ENCODE results near the gene MNT.
"Not testable (repeated sequence)": the region's sequence is repeated elsewhere in the genome, so short reads cannot be mapped to it uniquely, and the experiment has no call there.

Gene MNT, protein sequence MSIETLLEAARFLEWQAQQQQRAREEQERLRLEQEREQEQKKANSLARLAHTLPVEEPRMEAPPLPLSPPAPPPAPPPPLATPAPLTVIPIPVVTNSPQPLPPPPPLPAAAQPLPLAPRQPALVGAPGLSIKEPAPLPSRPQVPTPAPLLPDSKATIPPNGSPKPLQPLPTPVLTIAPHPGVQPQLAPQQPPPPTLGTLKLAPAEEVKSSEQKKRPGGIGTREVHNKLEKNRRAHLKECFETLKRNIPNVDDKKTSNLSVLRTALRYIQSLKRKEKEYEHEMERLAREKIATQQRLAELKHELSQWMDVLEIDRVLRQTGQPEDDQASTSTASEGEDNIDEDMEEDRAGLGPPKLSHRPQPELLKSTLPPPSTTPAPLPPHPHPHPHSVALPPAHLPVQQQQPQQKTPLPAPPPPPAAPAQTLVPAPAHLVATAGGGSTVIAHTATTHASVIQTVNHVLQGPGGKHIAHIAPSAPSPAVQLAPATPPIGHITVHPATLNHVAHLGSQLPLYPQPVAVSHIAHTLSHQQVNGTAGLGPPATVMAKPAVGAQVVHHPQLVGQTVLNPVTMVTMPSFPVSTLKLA

GRCh38 chr17:2400877-2401425, at the start of gene MNT:
Gene MNT (minus strand): TSS chr17:2401060. CDS start chr17:2400712, 348 bp downstream.
- peak; percentile 92 for DNase-seq (ENCODE audit: low spot score)

- DNase-seq (ENCODE audit: low spot score) = peak; percentile 71
Observed at GRCh38 chr17:2450016-2450650, 49.3 kb upstream of the MNT start.

- peak; percentile 85 for DNase-seq (ENCODE audit: low spot score)
Observed at GRCh38 chr17:2449486-2449885, 48.6 kb upstream of the MNT start.

GRCh38 chr17:2447479-2447878, 46.6 kb upstream of the MNT start:
- not testable (repeated sequence) for DNase-seq (ENCODE audit: low spot score)

DNA sequence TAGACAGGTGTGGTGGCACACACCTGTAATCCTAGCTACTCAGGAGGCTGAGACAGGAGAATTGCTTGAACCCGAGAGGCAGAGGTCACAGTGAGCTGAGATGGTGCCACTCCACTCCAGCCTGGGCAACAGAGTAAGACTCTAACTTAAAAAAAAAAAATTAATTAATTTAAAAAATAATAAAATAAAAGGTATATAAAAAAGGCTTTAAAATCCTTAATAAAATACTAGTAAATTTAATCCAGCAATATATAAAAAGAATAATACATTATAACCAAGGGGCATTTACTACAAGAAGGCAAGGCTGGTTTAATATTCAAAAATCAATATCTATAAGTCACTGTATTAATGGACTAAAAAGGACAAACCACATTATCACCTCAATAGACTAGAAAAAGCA, 44.8 kb upstream of the MNT start:
- no peak for DNase-seq (ENCODE audit: low spot score)

DNA sequence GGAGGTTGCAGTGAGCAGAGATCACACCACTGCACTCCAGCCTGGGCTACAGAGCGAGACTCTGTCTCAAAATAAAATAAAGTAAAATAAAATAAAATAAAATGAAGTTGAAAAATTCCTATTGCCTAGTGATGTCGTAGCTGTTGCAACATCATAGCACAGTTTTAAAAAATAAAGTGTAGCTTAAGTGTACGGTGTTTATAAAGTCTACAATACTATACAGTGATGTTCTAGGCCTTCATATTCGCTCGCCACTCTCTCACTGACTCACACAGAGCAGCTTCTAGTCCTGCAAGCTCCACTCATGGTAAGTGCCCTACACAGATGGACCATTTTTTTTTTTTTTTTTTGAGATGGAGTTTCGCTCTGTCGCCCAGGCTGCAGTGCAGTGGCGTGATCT, 43.5 kb upstream of the MNT start:
- no peak for DNase-seq (ENCODE audit: low spot score)

GRCh38 chr17:2442166-2442565, 41.3 kb upstream of the MNT start:
- DNase-seq (ENCODE audit: low spot score) = no peak

DNA sequence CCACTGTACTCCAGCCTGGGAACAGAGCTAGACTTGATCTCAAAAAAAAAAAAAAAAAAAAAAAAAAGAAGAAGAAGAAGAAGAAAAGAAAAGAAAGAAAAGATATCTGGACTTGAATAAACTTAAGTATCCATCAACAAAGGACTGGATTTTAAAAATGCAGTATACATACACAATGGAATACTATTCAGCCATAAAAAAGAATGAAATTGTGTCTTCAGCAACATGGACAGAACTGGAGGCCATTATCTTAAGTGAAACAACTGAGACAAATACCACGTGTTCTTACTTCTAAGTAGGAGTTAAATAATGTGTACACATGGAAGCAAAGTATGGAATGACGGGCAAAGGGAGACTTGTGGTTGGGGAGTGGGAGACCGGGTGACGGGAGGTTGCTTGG, 40.1 kb upstream of the MNT start:
- DNase-seq (ENCODE audit: low spot score) = no peak

DNA sequence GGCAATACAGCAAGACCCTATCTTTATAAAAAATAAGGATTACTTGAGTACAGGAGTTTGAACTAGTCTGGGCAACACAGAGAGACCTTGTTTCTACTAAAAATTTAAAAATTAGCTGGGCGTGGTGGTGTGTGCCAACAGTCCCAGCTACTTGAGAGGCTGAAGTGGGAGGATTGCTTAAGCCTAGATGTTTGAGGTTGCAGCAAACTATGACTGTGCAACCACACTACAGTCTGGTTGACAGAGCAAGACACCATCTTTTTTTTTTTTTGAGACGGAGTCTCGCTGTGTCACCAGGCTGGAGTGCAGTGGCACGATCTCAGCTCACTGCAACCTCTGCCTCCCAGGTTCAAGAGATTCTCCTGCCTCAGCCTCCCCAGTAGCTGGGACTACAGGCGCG, 39.1 kb upstream of the MNT start:
- not testable (repeated sequence) for DNase-seq (ENCODE audit: low spot score)

DNA sequence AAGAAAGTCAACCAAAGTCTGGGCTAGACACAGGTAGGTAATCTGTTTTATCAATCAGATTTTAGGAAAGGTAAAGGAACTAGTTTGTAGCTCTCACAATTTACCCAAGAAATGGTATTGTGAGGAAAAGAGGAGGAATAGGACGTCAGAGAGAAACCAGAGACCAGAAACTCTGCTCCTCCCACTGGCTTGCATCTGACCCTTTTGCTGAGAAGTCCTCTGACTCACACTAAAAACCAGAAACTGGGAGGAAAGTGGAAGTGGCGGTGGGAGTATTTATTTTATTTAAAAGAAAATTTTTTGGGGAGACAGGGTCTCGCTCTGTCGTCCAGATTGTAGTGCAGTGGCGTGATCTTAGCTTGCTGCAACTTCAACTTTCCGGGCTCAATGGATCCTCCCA, 38.0 kb upstream of the MNT start:
- DNase-seq (ENCODE audit: low spot score) = no peak

- DNase-seq (ENCODE audit: low spot score) = no peak
Observed at GRCh38 chr17:2436316-2436905, 35.6 kb upstream of the MNT start.

- no peak for DNase-seq (ENCODE audit: low spot score)
Observed at GRCh38 chr17:2435862-2436261, 35.0 kb upstream of the MNT start.

DNA sequence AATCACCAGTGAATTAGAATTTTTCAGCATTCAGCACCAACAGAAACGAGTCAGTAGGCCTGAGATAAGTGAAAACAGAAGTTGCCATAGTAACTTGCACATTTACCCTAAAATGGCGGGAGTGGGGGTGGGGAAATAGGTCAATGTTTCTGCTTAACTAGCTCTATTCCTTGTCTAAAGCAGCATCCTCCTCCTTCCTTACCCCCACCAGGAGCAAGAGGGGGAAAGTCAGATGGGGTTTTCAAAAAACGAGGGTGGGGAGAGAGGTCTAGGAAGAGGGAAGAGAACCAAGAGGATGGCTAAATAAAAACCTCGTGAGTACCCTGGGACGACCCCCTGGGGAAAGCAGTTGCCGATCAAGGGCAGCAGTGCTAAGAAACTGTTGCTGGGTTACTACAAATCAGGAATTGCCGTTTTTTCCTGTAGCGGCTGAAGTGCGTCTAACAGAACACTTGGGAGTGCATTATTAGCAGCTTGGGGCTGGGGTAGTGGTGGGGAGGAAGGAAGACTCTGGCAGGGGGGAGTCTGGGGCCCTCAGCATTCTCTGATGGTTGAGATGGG, 34.4 kb upstream of the MNT start:
- DNase-seq (ENCODE audit: low spot score) = peak; percentile 67

DNA sequence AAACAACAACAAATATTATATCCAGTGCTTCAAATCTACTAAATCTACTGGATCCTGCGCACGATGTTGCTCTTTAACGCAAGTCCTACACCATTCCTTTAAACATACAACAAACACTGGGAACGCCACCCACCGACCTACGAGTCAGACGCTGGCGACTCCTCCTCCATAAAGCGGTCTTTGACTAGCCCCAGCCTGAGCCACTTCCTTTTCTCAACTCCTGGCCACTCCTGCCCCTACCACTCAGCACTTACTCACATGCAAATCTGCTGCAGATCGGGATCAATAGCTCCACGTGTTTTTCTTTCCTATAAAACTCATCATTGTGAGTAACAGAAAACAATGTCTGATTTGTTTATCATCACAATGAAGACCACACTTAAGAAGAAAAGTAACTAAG, 32.8 kb upstream of the MNT start:
- no peak for DNase-seq (ENCODE audit: low spot score)

- no peak for DNase-seq (ENCODE audit: low spot score)
Observed at GRCh38 chr17:2427910-2428309, 27.1 kb upstream of the MNT start.

DNA sequence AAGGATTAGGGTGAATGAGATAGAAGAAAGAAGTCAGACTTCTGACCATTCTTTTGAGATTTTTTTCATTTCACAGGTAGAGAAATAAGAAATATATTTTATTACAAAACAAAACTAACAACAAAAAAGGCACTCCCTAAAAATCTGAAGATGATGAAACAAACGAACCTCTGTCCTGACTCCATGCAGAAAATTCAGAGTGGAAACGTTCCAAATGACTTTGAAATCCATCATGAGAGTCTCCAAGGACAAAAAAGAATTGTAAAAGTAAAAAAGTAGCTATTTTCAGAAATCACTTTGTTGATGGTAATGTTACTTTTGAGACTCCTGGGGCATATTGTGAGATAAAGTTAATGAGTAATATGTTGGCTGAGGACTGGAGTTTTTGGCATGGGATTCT, 26.4 kb upstream of the MNT start:
- no peak for DNase-seq (ENCODE audit: low spot score)

- DNase-seq (ENCODE audit: low spot score) = no peak
Observed at GRCh38 chr17:2423271-2423670, 22.4 kb upstream of the MNT start.

DNA sequence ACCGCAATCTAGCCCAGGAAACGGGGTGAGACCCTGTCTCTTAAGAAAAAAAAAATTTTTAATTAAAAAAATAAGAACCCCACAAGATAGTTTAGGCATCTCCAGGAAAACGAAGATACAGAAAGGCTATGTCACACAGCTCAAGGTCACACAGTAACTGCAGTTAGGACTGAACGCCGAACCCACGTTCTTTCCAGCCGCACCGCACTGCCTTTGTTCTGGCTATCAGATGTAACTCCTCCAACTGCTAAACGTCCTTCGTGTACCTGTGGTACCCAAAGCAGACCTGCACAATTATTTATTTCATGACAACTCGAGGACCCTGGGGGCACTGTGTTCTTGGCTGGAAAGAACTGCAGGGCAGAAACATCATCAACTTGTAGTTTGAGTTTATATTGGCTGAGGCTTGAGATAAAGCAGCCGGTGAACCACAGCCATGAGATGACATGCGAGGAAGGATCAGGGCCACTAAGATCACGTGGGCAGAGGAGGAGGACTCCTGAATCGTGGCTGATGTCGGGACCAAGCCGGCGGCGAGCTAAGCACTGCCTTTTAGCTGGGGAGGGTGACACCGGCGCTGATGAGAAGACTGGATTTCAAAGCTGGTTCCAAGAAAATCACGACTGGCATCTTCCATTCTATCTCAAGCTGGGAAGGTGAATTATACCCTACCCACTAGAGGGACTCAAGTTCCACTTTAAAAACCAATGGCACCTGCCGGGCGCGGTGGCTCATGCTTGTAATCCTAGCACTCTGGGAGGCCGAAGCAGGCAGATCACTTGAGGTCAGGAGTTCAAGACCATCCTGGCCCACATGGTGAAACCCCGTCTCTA, 20.7 kb upstream of the MNT start:
- DNase-seq (ENCODE audit: low spot score) = peak; percentile 62

DNA sequence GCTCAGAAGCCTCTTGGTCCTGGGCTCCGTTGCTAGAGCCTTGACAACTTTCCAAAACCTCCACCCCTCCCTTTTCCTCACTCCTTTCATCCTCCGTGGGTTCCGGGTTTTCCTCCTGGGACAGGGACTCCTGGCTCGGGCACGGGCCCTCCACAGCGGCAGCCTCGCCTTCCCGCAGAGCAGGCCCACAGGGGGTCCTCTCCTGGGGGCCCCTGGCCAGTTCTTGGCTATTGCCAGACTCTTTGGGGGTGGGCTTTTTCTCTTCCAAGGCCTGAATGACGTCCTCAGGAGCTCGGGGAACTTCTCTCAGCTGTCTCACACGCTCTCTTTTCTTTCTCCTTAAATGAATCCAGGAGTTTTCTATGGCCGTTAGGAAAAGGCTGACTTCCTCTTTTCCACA, 19.3 kb upstream of the MNT start:
- no peak for DNase-seq (ENCODE audit: low spot score)

- no peak for DNase-seq (ENCODE audit: low spot score)
Observed at GRCh38 chr17:2419486-2419885, 18.6 kb upstream of the MNT start.

DNA sequence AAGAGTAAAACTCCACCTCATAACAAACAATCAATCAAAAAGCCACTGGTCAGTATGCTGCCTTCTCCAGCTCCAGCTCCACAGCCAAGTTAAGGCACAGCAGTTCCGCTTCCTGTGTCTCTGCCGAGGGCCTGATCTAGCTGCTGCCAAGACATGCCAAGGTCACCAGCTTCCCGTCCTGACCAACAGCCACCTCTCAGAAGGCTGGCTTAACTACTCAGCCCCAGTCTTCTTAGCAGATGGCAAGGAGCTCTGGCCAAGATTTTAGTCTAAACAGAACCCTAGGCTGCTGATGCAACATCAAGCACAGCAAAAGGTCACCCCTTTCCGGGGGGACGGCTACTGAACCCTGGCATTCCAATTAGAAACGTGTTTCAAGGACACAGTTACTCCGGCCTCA, 17.7 kb upstream of the MNT start:
- peak; percentile 78 for DNase-seq (ENCODE audit: low spot score)
